ENCODE measurements around the gene LDB2. TPM values are rescaled to one million over a fixed set of nuclear protein-coding genes. Genes with fewer than 3 reads are reported as not detected.
A peak's percentile ranks its signal among the peaks of the same experiment; 100 is the strongest.
"Not testable (repeated sequence)": the region's sequence is repeated elsewhere in the genome, so short reads cannot be mapped to it uniquely, and the experiment has no call there.

Gene LDB2
- total RNA-seq, 1 donor from 2014 or later, result 137 TPM

- DNase-seq (ENCODE audit: low spot score in 2 of 2), result no peak
- Histone ChIP-seq H3K27ac (no peak overlapping the region), H3K4me1 (no peaks in the 10 kb centered on the region), H3K27me3 (no peaks in the 10 kb centered on the region), H3K4me3 (no peak overlapping the region), H3K9me3 (no peaks in the 10 kb centered on the region), H3K36me3 (no peaks in the 10 kb centered on the region)
- intact Hi-C loops (cut with DNase I), result no loop called here
- no peak for TF ChIP-seq CTCF (IDR thresholded peaks at IDR 0.05)
Measured at GRCh38 chr4:16926214-16926613, 27.8 kb upstream of the LDB2 start.

- intact Hi-C loops (cut with DNase I), result loop anchor here (10.0 kb wide), 1 partner anchor 526 kb away; no protein-coding TSS in a partner anchor
- H3K9me3 ChIP-seq; DNase-seq (ENCODE audit: low spot score in 2 of 2); H3K27me3 ChIP-seq; H3K36me3 ChIP-seq; H3K27ac ChIP-seq; H3K4me3 ChIP-seq; H3K4me1 ChIP-seq: not testable (repeated sequence)
Measured at GRCh38 chr4:16918716-16919115, 20.3 kb upstream of the LDB2 start.

- DNase-seq (ENCODE audit: low spot score in 2 of 2), result no peak
- H3K4me1 ChIP-seq, result no peaks in the 10 kb centered on the region
- H3K4me3 ChIP-seq, result no peak overlapping the region
- TF ChIP-seq CTCF (IDR thresholded peaks at IDR 0.05), result peak; percentile 27 to 57 (median 32)
- H3K27me3 ChIP-seq, result no peaks in the 10 kb centered on the region
- intact Hi-C loops (cut with DNase I), result loop anchor here (10.0 kb wide), 1 partner anchor 528 kb away; no protein-coding TSS in a partner anchor
- H3K9me3 ChIP-seq, result no peaks in the 10 kb centered on the region
- H3K27ac ChIP-seq, result no peak overlapping the region
- no peaks in the 10 kb centered on the region for H3K36me3 ChIP-seq
Measured at GRCh38 chr4:16916719-16917337, 18.4 kb upstream of the LDB2 start.

- H3K27ac ChIP-seq, result no peak overlapping the region
- intact Hi-C loops (cut with DNase I), result loop anchor here (10.0 kb wide), 1 partner anchor 529 kb away; no protein-coding TSS in a partner anchor
- no peaks in the 10 kb centered on the region for H3K27me3 ChIP-seq
- H3K36me3 ChIP-seq, result no peaks in the 10 kb centered on the region
- H3K9me3 ChIP-seq, result no peaks in the 10 kb centered on the region
- no peak for DNase-seq (ENCODE audit: low spot score in 2 of 2)
- H3K4me1 ChIP-seq, result no peaks in the 10 kb centered on the region
- TF ChIP-seq CTCF (IDR thresholded peaks at IDR 0.05), result no peak
- no peak overlapping the region for H3K4me3 ChIP-seq
Measured at GRCh38 chr4:16916031-16916430, 17.6 kb upstream of the LDB2 start.

GRCh38 chr4:16914208-16914607 is 15.8 kb upstream of the LDB2 start:
- no peak overlapping the region for H3K4me3 ChIP-seq
- intact Hi-C loops (cut with DNase I), result loop anchor here (5.0 to 10.0 kb wide), 2 partner anchors 408 to 531 kb away; no protein-coding TSS in a partner anchor
- TF ChIP-seq CTCF (IDR thresholded peaks at IDR 0.05), result peak in 1 of 3 experiments; percentile 49
- H3K4me1 ChIP-seq, result no peaks in the 10 kb centered on the region
- no peak overlapping the region for H3K27ac ChIP-seq
- H3K36me3 ChIP-seq, result no peaks in the 10 kb centered on the region
- H3K9me3 ChIP-seq, result no peaks in the 10 kb centered on the region
- DNase-seq (ENCODE audit: low spot score in 2 of 2), result no peak
- no peaks in the 10 kb centered on the region for H3K27me3 ChIP-seq

- no peak overlapping the region for H3K4me3 ChIP-seq
- no peaks in the 10 kb centered on the region for H3K9me3 ChIP-seq
- H3K27ac ChIP-seq, result no peak overlapping the region
- no peaks in the 10 kb centered on the region for H3K36me3 ChIP-seq
- TF ChIP-seq CTCF (IDR thresholded peaks at IDR 0.05), result no peak
- no peaks in the 10 kb centered on the region for H3K4me1 ChIP-seq
- DNase-seq (ENCODE audit: low spot score in 2 of 2), result no peak
- intact Hi-C loops (cut with DNase I), result loop anchor here (5.0 to 10.0 kb wide), 2 partner anchors 409 to 532 kb away; no protein-coding TSS in a partner anchor
- H3K27me3 ChIP-seq, result no peaks in the 10 kb centered on the region
Measured at GRCh38 chr4:16912896-16913295, 14.5 kb upstream of the LDB2 start.
